NOMO-1 treated with DMSO at 0.1 percent for 48 hours (cell line): ENCODE measurements around the gene FOXF1.

Experiments
- DNase-seq: peaks from one replicate; lab custom pipeline; 2025; ENCODE audit not compliant: unreplicated experiment; lab: John Stamatoyannopoulos, UW

Gene FOXF1

DNA sequence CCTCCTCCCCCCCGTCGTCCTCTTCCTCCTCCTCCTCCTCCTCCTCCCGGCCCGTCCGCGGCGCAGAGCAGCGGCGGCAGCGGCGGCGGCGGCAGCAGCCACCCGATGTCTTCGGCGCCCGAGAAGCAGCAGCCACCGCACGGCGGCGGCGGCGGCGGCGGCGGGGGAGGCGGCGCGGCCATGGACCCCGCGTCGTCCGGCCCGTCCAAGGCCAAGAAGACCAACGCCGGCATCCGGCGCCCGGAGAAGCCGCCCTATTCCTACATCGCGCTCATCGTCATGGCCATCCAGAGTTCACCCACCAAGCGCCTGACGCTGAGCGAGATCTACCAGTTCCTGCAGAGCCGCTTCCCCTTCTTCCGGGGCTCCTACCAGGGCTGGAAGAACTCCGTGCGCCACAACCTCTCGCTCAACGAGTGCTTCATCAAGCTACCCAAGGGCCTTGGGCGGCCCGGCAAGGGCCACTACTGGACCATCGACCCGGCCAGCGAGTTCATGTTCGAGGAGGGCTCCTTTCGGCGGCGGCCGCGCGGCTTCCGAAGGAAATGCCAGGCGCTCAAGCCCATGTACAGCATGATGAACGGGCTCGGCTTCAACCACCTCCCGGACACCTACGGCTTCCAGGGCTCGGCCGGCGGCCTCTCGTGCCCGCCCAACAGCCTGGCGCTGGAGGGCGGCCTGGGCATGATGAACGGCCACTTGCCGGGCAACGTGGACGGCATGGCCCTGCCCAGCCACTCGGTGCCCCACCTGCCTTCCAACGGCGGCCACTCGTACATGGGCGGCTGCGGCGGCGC lies at the start of gene FOXF1:
Gene FOXF1 (plus strand): TSS at position 63 of the 797 bp plus-strand sequence. CDS start 43 bp downstream, at position 106.
- no peak for DNase-seq

DNA sequence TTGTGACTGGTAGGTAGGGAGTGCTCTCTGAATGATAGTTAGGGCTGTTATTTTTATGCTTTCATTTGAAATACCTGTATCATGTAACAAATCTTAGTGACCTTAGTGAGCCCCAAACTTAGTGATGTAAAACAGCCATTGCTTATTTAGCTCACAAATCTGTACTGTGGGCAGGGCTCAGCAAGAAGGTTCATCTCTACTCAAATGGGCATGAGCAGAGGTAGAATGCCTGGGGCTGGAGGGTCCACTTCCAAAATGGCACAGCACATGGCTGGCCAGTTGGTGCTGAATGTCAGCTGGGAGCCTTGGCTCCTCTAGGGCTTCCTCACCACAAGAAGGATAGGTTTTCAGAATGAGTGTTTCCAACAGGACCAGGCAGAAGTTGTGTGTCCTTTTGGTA lies 49.3 kb upstream of the FOXF1 start:
- no peak for DNase-seq

DNA sequence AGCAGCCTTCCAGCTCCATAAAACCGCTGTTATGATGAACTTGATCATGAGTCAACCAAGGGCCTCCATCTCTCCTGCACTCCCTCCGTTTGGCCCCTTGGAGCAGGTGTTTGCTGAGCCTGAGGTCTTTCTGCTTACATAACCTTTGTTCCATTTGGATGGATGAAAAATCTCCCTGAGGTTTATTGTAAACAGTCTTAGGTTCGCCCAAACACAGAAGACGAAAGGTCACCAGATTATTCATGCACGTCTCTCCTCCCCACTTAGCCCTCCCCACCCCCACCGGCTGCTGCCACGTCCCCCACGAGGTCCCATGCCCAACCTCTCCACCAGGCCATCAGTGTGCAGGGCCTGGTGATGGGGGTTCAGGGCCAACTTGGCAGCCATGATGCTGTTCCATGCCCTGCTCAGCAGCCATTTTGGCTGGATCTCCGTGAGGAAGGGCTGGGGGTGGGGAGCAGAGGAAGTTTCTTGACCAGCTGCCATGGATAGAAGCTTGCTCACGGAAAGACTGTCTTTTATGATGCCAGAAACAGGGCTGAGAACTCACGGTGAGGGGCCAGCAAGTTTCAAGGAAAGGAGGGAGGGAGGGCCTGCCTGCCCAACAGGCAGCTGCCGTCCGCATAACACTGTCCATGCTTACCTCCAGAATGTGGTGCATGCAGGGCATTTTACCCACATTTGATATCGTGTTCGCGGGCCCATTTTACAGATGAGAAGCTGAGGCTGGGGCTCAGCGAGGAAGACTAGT lies 47.8 kb upstream of the FOXF1 start:
- no peak for DNase-seq

DNA sequence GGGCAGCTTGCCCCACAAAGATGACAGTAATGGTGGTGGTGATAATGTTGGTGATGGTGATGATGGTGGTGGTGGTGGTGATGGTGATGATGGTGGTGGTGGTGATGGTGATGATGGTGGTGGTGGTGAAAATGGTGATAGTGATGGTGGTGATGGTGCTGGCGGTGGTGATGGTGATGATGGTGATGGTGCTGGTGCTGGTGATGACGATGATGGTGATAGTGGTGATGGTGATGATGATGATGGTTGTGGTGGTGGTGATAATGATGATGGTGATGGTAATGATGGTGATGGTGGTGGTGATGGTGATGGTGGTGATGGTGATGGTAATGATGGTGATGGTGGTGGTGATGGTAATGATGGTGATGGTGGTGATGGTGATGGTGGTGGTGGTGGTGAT lies 46.3 kb upstream of the FOXF1 start:
- DNase-seq, result no peak

DNA sequence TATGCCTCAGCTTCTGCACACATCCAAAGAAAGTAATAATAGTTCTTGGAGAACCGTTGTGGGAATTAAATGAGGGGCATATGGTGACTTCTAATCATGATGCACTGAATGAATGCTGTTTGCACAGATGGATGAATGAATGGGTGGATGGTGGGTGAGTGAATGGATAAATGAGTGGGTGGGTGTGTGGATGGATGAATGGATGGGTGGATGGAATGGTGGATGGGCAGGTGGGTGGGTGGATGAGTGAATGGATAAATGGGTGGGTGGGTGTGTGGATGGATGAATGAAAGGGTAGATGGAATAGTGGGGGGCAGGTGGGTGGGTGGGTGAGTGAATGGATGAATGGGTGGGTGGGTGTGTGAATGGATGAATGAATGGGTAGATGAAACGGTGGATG lies 44.9 kb upstream of the FOXF1 start:
- DNase-seq, result no peak

DNA sequence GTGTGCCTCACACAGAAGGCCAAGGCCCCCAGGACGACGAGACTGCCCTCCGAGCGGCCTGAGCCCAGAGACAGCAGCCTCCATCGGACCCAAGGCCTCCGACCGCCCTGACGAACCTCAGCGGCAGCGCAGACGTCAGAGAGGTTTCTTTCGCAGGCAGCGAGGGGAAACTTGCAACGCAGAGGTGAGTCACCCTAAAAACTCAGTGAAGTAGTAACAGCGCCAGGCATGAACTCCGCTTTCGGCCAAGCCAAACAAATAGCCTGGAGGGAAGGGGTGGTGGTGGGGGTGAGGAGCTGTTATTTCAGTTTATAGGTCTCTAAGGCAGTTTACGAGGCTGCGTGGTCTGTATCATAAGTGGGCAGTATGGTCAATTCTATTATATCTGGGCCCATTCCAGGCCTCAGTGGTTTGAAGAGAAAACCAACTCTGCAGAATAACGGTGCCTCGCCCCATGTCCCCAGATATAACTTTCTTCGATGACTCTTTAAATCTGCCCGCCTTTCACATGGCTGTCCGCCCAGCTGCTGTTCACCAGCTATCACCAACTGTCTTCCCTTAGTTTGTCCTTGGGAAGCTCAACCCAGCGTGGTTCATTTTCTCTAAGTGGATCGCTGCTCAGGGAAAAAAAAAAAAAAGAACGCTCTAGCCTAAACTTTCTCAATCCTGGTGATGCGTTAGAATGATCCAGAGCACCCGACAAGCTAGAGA lies 43.5 kb upstream of the FOXF1 start:
- DNase-seq, result no peak

DNA sequence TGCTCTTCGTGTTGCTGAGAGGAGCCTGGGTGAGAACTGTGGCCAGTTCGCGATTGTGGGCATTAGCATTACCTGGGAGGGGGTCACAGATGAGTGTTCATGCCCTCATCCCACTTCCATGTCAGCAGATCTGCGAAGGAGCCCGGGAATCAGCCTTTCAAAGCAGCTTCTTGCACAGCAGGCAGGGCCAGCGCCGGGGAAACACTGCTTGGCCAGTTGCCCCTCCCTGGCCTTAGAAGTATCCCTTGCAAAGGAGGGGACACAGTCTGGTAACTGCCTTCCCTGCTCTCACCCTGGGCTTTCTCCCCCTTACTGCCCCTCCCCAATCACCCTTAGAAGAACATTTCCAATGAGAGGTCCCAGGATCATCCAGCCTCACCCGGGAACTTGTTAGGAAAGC lies 42.8 kb upstream of the FOXF1 start:
- DNase-seq, result no peak

DNA sequence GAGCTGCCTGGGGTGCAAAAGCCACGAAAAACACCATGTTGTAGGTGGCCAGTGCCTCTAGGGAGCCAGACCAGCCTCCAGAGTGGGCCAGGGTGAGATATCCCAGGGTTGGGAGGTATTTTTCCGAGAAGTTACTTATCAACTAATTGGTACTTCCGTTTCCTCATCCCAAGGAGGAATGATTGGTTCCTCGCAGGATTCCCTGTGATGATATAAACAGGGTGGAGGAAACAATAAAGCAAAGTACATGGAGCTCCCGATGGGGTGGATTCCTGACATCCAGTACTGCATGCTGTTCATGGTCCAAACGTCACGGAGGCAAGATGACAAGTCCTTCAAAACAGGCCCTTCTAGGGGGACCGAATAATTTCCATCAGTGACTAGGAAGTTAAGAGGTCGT lies 39.4 kb upstream of the FOXF1 start:
- DNase-seq, result no peak

DNA sequence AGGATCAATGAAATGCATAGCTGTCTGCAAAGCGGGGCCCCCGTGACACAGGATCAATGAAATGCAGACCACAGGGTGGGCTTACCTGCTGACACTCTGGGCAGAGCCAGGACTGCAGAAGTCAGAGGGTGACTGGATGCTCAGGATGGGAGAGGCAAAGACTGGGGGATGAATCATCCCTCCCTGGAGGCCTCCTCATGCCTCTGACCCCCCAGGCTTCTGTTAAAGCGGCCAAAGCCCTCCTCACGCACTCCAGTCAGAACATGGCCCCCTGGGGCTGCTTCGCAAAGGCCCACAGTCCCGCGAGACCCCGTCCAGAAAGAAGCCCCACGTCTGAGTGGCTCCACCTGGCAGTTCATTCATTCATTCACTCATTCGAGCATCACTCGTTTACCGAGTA lies 38.4 kb upstream of the FOXF1 start:
- DNase-seq, result no peak

DNA sequence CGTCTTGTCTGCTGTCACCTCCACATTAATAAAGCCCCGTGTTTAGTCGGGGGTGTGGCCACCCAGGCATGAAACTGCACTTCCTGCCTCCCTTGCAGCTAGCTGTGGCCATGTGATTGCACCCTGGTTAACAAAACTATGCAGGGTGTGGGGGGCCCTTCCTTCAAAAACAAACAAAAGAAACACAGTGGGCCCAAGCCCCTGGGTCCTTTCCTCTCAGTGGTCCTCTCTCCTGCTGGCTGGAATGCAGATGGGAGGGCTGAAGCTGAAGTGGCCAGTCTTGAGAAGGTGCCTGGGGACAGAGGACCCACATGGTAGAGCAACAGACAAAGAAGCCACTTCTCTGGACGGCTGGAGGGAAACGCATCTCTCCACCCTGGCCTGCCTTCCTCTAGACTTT lies 38.0 kb upstream of the FOXF1 start:
- no peak for DNase-seq

DNA sequence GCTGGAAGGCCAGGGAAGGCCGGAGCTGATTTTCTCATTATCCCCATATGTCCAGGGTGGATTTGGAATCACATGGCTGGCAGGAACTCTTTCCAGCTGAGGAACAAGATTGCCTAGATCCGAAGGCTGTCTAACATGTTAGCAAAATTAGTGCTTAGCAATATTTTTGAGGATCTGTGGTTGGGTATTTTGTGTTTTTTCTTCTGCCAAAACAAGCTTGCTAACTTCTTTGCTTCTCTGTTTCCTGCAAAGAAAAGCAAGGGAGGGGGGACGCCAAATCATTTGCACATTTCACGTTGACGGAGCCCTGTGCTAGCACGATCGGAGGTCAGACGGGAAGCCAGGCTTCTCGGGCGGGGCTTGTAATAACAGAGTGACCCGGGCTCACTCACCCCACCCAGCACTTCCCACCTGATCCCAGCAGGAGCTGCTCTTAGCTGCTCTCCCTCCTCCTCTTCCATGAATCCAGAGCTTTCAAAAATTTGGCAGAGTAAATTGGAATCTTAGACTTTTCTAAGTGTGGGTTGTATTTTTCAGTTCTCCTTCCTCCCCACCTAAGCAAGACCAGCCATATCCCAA lies 33.3 kb upstream of the FOXF1 start:
- DNase-seq, result no peak

DNA sequence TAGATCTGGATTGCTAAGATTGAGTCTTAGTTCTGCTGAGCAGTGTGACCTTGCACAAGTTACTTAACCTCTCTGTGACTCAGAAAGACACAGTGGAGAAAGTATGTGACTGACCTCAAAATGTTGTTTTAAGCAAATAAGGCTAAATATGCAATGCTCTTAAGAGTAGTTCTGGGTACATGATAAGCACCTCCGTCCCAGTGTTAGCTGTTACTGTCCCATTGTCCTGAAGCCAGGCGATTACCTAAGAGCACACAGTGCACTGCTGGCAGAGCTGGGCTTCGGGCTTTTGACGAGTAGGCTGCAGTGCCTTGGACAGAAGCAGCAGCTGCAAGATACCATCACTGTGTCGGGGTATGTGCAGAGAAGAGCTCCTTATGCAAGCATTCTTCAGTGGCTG lies 32.7 kb upstream of the FOXF1 start:
- no peak for DNase-seq

DNA sequence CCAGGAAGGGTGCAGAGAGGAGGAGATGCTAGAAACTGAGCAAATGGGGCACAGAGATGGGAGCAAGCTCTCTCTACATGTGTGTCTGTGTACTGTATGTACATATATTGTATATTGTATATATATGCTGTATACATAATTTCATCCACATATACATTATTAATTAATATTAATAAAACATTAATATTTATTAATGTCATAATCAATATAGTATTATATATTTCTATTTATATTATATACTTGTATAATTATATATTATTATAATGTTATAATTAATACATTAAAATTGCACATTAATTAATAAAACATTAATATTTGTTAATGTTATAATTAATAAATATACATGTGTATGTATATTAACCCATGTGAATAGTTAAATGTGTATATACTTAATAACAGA lies 31.5 kb upstream of the FOXF1 start:
- no peak for DNase-seq

DNA sequence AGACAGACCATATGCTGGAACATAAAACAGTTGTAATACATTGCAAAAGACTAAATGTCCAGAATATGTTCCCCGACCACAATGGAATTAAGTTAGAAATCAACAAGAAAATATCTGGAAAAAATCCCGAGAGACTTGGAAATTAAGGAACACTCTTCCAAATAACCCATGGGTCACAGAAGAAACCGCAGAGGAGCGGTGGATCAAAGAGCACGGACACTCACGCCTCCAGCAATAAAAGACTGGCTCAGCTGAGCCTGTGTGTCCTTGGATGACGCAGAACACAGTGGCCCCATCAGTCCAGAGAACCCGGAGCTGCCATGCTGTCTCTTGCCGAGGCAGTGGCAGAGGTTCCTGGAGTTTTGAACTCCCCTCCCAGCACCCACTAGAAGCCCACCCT lies 30.9 kb upstream of the FOXF1 start:
- no peak for DNase-seq

DNA sequence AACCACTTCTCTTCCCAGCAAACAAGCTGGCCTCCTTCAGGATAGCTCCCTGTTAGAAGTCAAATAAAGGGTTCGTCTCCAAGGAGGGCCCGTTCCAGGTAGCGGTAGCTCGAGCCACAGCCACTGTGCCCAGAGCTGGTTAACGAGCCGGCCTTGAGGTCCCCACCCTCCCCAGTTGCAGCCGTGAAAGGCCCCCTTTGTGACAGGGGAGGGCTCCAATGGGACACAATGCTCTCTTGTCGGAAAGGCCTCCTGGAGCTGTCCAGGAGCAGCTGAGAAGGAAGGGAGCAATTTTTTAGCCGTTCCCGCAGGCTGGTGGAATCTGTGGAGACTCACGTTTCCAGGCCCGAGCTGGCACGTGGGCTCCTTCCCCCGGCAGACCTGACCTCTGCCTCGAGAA lies 29.9 kb upstream of the FOXF1 start:
- DNase-seq, result no peak

DNA sequence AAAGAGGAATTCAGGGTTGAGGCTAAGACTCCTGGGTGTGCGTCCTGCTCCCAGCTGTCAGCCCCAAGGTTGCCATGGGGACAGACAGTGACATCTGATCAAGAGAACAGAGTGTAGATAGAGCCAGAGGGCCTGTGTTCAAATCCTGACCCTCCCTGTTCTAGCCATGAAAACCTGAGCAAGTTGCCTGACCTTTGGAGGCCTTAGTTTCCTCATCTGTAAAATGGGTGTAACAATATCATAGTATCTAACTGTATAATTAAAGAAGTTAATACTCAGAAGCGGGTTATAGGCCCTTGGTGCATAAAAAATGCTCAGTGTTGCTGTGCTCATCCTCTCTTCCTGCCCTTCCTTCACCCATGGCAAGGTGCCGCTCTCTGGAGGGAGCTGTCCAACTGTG lies 28.7 kb upstream of the FOXF1 start:
- DNase-seq, result no peak

DNA sequence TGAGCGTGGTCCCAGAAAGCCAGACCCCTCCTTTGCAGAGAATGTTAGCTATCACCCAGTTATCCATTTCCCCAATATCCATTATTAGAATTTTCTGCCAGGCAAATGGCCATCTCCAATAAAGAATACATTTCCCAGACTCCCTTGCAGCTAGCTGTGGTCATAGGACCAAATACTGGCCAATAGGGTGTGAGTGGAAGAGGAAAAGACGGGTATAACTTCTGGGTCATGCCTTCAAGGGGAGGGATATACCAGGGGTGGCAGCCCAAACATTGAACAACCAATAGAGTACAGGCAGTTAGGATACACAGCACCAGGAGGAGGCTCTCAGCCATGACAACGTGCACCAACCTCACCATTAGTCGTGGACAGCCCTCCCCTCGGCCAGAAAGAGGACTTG lies 26.1 kb upstream of the FOXF1 start:
- DNase-seq, result no peak

DNA sequence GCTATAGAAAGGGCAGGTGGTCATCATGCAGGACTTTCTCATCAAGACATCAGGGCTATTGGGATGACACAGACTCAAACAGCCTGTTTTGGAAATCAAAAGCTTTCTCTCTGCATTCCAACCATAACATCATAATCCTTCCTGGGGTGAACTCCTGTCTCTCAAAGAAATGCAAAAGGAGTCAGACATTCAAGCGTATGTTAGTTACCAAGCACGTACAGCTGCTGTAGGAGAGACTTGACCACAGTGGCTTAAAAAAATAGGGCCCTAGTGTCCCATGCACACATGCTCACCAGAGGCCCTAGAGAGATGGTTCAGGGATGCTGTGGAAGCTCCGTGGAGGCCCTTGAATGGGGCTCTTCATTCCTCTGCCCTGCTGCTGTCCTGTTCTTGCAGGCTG lies 24.6 kb upstream of the FOXF1 start:
- DNase-seq, result no peak

DNA sequence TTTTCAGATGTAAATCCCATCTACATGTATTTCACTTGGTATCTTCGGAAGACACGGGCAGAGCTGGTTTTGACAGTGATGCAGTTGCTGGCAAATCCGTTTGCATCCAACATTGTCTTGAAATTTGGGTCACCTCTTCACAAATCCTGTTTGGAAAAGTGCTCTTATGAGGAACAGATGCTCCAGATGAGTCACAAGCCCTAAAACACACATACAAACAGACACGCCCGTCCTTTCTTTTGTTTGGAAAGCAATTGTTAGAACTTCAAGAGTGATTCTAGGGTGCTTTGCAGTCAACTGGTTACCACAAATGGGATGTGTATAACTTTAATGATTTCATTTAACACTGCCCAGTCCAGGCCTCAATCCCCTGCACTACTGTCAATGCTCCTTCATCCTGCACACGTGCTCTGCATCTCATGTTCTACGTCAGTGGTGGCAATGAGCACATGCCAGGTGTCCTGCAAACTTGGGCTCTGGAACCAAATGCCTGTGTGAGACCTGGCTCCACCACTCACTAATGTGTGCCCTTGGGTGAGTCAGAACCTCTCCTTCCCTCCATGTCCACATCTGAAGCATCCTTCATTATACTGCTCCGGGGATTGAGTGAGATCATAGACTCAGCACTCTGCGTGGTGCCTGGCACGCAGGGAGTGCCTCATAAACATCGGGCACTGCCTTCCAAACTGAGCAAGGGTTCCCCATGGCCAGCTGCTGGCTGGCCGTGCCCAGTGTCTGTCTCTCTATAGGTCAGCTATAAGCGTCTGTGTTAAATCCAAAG lies 19.3 kb upstream of the FOXF1 start:
- no peak for DNase-seq

DNA sequence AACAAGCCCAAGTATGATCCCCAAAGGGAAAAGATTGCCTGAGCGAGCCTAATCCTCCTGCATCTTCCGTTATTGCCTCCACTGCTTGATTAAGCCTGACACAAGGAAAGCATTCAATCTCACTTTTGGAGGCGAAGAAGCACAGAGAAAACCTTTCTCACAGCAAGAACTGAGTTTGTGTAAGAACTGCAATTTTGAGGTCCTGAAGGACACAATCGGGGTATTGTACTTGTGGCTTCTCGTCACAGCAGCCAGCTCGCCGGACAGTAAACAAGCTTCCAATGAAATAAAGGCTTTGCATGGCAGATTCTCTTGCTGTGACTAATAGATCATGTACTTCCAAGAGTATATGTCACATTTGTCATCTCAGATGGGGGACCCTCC lies 18.7 kb upstream of the FOXF1 start:
- no peak for DNase-seq
